Hematopoietic multipotent progenitor cell treated with erythropoietin and hydrocortisone succinate and interleukin-3 and kit ligand, for 17 days (in vitro differentiated cells): ENCODE measurements around the gene KIAA0040.
"Not testable (repeated sequence)": the region's sequence is repeated elsewhere in the genome, so short reads cannot be mapped to it uniquely, and the experiment has no call there.

ENCODE experiments used
- DNase-seq: peaks from one replicate; pipeline ENCODE4 v3.0.0-alpha.2; 2015; ENCODE audit warnings: low spot score

The KIAA0040 gene

DNA sequence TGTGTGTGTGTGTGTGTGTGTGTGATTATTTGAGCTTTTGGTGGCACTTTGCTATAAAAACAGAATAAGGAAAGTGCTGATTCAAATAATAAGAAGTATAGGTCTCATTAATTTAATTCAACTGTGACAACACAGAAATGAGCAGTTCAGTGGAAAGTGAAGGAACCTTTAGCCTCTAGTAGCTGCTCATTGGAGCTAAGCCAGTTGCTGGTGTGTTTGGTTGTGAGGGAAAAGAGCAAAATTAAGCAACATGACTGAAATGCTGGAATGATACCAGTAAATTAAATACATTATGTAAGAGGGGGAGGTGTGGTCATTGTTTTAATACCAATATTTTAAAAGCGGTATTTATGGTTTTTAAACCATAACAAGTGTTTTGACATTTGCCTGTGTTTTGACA is 55.2 kb downstream of the KIAA0040 start:
- no peak for DNase-seq

DNA sequence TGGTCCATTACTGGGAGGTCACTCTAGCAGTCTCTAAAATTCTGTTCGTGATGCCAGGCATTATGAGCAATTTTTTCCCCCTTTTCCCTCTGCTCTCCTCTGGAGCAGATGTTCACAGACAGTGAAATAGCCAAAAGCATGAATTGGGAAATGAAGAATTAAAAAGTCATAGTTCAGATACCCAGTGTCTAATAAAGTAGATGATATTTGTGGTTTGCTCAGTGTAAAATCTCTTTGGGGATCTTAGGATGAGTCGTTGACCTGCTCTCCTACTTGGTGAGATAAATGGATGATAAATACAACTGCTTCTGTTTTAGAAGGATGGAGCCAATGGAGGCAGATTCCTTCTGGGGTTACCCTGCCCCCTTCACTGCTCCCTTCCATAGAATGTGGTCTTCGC is 56.3 kb downstream of the KIAA0040 start:
- DNase-seq: no peak

GRCh38 chr1:175134500-175134899 is 58.1 kb downstream of the KIAA0040 start:
- no peak for DNase-seq

DNA sequence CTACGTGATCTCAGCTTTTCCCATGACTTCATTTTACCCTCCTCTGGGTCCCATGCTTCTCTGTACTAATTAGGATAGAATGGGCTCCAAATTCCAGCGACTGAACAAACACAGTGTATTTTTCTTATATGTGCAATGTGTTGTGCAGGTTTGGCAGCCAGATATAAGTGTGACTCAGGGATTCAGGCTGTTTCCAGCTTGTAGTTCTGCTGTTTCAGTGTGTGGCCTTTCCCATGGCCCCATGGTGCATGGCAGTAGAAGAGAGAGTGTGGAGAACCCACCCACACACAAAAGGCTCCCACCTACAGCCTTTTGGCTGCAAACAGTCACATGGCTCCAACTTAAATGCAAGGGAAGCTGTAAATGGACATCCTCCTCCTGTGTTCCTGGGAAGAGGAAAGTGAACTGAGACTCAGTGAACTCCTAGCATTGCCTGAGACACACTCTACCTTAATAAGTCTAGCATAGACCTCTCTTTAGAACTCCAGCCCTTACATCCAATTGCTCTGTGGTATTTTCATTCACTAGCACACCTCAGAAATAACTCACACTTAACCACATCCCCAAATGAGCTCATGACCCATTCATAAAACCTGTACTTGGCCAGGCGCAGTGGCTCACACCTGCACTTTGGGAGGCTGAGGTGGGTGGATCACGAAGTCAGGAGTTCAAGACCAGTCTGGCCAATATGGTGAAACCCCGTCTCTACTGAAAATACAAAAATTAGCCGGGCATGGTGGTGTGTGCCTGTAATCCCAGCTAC is 58.7 kb downstream of the KIAA0040 start:
- no peak for DNase-seq

- no peak for DNase-seq
Measured at GRCh38 chr1:175132436-175132835, 60.1 kb downstream of the KIAA0040 start.

- DNase-seq: no peak
Measured at GRCh38 chr1:175131095-175131494, 61.5 kb downstream of the KIAA0040 start.

DNA sequence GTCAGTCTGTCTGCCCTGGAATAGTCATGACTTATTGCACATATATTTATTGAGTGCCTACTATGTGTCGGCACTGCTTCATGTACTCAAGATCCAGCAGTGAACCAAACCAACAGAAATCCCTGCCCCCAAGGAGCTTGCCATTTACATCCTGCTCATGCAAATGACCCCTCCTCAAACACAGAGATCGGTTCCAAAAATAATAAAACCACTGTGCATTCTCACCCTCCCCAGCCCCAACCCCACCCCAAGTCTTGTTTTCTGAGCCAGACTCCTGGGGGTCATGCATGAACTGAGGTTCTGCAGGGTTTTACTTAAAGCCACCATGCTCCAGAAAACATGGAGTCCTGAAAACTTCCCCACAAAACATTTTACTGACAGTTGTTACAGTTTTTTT is 61.9 kb downstream of the KIAA0040 start:
- DNase-seq: no peak

DNA sequence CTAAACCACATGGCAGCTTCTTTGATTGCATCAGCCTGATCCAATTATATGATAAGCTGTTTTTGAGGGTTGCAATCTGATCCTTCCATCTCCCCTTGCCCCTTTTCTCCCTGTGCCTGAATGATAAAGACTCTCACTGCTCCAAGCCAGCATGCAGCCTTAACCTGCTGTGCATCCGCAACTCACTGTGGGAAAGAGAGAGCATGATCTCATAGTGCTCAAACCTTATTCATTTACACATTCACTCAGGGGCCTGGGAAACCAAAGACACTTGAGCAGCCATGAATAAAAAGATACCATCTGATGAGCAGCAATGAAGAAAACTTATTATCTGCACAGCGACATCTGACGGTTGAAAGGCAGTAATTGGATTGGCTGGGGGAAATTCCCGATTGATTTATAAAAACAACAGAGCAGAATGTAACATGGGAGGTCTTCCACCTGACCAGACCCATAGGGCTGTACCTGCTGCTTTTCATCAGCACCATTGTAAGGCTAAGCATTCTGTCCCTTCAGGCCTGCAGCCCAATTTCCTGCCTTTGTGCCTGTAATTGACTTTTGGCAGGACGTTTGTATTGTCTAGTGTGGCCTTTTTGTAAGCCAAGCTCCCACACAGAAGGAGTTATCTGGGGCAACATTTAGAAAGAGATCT is 62.5 kb downstream of the KIAA0040 start:
- no peak for DNase-seq

GRCh38 chr1:175129644-175129996 is 63.0 kb downstream of the KIAA0040 start:
- DNase-seq: no peak

- DNase-seq: no peak
Measured at GRCh38 chr1:175129182-175129581, 63.4 kb downstream of the KIAA0040 start.

DNA sequence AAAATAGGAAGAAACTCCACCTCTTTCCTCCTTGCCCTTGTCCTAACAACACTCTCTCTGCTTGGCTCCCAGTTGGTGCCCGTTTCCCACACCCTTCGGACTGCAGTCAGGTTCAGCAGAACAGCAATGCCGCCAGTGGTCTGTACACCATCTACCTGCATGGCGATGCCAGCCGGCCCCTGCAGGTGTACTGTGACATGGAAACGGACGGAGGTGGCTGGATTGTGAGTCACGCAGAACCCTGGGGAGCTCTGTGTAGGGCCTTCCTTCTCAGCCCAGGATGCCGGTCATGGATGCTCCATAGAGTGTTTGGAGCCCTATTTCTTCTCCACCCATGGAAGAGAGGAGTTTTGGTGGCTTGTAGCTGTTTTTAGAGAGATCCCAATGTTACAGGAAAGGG is 64.1 kb downstream of the KIAA0040 start:
- DNase-seq: no peak

DNA sequence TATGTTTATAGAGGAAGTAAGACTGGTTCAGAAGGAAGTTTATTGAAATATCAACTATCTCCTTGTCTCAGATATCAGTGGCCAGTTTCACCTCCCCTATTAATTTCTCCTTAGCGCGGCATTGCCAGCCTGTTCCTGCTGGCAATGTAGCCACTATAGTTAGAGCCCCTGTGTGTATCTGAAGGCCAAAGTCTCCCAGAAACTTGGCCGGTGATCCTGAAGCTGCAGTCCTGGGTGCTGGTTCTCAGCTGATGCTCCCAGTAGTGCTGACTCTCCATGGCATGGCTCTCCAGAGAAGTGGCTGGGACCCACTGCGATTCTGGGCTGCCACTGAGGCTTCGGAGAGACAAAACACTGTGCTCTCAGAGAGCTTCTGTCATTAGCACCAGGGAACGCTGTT is 65.0 kb downstream of the KIAA0040 start:
- DNase-seq: no peak

GRCh38 chr1:175126347-175126746 is 66.2 kb downstream of the KIAA0040 start:
- no peak for DNase-seq

DNA sequence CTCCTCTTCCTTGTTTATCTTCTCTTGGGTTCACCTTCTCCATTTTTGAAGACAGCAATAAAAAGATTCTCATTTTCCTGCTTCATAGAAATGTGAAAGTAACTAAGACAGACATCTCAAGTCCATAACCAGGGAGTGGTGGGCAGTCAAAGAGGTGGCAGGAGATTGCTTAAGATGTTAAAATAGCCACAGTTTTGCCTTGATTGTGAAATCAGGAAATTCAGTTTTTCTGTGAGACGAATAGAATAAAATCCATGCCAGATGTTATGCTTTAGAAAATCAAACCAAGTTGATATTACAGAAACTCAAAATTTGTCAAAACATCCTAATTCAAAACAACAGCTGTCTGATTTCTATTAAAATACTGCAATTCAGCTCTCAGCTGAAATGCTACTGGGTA is 67.7 kb downstream of the KIAA0040 start:
- DNase-seq: no peak

DNA sequence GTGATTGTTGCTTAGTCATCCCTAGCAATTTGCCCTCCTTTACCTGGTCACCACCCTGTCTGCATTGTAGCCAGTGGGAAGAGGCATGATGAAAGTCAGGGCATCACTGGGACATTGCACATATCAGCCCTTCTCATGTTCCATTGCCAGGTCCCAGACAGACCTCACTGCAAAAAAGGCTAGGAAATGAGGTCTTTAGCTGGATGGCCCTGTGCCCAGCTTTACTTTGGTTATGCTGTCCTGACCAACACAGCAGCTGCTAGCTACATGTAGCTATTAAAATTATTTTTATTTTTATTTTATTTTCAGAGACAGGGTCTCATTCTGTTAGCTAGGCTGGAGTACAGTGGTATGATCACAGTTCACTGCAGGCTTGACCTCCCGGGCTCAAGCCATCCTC is 72.1 kb downstream of the KIAA0040 start:
- no peak for DNase-seq

DNA sequence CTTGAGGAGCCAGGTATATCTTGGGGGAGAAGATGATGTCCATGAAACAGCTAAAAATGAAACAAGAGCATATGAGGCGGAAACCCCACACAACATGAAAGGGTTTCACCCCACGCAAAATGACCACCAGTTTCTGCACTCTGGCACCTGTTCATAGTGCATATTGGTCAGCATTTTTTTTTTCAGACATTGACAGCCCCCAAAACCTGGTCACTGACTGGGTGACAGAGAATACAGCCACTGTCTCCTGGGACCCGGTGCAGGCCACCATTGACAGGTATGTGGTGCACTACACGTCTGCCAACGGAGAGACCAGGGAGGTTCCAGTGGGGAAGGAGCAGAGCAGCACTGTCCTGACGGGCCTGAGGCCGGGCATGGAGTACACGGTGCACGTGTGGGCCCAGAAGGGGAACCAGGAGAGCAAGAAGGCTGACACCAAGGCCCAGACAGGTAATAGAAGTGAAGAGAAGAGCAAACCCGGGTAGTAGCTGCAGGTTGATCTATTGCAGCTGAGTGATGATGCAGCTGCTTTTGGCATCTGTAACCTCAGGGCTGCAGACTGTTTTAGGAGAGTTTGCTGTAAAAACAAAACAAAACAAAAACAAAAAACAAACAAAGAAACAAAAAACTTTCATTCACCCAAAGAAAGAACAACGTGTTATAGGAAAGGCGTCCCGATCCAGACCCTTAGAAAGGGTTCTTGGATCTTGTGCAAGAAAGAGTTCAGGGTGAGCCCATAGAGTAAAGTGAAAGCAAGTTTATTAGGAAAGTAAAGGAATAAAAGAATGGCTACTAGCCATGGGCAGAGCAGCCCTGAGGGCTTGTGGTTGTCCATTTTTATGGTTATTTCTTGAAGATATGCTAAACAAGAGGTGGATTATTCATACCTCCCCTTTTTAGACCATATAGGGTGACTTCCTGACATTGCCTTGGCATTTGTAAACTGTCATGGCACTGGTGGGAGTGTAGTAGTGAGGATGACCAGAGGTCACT is 73.9 kb downstream of the KIAA0040 start:
- DNase-seq: no peak

GRCh38 chr1:175116903-175117302 is 75.7 kb downstream of the KIAA0040 start:
- no peak for DNase-seq

- no peak for DNase-seq
Measured at GRCh38 chr1:175116210-175116798, 76.3 kb downstream of the KIAA0040 start.

DNA sequence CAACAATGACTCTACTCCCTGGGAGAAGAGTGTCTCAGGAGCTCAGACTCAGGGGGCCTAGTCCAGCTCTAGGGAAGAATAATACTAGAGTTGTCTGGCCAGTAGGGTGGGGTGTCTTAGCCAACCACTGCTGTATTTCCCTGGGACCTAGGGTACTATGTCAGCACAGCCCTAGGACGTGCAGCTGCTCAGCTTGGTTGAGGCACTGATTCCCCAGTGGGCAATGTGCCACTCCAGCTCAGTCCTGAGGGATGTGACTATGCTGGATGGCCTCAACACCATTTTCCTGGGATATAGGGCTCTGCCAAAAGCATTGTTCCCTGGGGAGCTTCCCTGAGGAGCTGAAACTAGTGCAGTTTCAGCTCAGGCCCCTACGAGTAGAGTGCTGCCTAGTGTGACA is 77.6 kb downstream of the KIAA0040 start:
- no peak for DNase-seq

DNA sequence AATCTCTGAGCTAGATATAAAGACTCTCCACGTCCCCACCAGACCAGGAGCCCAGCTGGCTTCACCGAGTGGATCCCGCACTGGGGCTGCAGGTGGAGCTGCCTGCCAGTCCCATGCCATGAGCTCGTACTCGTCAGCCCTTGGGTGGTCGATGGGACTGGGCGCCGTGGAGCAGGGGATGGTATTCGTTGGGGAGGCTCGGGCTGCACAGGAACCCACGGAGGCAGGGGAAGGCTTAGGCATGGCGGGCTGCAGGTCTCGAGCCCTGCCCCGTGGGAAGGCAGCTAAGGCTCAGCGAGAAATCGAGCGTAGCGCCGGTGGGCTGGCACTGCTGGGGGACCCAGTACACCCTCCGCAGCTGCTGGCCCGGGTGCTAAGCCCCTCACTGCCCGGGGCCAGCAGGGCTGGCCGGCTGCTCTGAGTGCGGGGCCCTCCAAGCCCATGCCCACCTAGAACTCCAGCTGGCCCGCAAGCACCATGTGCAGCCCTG is 84.2 kb downstream of the KIAA0040 start:
- not testable (repeated sequence) for DNase-seq
